GM21825 (cell line): ENCODE data around the gene PRRT1B.

Experiments
- ATAC-seq: cut with Tn5 transposase; IDR thresholded peaks from one replicate; pipeline ENCODE4 v1.9.1; 2021; ENCODE audit warnings: mild to moderate bottlenecking, moderate library complexity; ENCODE audit not compliant: unreplicated experiment

PRRT1B gene

DNA sequence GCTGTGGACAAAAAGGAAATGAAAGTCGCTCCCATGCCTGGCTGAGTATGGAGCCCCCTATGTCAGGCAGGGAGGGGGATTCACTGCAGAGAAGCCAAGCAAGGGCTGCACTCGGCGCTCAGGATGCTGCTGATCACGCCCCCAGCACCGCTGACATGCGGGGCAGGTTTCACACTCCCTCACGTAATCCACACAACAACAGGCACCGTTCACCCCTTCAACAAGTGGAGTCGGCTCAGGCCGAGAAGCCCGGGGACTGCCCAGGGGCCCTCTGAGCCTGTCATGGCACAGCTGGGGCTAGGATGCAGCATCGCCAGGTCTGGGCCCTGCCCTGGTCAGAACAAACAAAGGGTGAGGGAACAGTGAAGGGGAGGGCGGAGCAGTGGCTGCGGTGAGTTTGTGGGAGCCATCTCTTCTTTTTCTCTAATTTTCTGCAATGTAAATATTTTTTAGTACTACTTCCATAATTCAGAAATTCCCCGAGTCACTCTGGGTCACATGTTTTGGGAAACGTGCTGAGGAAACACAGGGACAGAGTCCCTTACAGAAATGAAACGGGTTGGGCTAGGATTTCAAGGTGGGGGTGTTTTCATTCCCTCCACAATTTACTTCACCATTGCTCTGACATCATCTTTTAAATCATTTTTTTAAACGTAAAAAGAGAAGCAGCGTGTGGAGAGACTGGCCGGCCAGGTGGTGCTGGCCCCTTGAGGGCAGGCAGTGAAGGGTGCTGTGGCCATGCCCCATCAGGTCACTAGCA, 49.8 kb downstream of the PRRT1B start:
- no peak for ATAC-seq

- no peak for ATAC-seq
Measured at GRCh38 chr9:131595696-131596429, 50.5 kb downstream of the PRRT1B start.

DNA sequence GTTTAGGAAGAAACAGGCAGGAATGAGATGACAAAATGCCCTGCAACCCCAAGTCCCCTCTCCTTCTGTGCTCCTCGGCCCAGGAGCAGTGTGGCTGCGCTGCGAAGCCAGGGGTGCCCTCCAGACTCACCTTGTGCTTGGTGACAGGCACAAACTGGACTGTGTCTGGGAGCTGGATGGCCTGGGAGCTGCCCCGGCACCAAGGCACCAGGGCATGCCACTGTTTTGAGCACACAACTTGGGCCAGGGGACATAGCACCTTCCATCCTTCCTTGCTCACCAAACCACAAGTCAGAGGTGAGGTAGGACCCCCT, 51.1 kb downstream of the PRRT1B start:
- ATAC-seq: no peak

DNA sequence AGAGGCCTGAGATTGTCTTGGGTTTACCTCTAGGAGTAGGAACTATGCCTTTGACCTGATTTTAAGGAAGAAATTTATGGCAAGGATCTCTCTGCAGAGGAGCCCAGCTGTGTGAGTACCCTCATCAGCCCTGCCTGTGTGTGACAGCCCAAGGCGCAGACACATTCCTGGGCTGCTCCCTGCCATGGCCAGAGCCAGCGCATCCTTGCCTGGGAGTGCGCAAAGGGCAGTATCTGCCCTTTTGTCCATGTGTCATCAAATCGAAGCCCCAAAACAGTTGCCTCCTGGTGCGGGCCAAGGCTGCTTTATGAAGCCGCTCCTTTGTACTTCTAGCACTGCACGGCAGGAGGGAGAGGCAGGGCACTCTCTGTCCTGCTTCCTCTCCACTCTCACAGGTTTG, 51.9 kb downstream of the PRRT1B start:
- no peak for ATAC-seq

GRCh38 chr9:131598121-131598520, 52.8 kb downstream of the PRRT1B start:
- no peak for ATAC-seq

GRCh38 chr9:131601683-131602181, 56.4 kb downstream of the PRRT1B start:
- no peak for ATAC-seq

DNA sequence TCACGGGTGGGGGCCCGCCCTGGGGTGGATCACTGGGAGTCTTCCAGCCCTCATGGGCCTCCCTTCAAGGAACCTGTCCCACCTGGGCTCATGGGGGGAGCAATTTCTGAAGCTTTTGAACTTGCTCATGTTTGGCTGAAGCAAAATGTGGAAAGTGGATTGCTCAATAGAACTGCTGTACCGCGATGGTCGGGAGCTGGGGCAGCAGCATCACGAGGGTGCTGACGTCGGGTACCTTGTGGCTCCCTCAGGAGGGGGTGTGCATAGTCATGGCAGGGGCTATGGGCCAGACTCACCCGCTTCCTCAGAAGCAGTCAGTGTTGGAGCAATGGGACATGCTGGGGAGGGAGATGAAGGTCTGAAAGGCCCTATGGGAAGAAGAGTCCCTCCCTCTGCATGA, 57.9 kb downstream of the PRRT1B start:
- no peak for ATAC-seq

- no peak for ATAC-seq
Measured at GRCh38 chr9:131603711-131604439, 58.6 kb downstream of the PRRT1B start.

DNA sequence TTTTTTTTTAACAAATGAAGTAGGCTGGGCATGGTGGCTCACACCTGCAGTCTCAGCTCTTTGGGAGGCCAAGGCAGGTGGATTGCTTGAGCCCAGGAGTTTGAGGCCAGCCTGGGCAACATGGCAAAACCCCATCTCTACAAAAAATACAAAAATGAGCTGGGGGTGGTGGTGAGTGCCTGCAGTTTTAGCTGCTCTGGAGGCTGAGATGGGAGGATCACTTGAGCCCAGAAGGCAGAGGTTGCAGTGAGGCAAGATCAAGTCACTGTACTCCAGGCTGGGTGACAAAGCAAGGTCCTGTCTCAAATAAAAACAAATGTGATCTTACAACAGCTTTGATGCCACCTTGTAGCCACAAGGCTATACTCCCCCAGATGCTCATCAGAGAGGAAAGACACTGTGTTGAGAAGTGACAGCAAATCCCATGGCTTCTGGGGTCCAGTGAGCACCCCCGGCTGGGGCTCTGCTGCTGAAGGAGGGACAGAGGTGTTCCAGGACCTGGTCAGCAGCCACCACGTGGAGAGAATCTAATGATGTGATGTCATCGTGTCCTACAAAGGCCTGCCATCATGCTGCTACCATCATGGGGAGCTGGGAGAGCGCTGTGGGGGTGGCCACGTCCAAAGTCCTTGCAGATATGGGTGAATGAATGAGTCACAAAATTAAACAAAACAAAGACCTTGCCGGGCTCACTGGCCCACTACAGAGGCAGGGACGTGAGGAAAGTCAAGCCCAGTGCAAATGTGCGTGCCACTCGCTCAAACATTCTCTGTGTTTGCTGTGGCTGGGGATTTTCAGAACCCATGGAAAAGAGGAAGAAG, 60.7 kb downstream of the PRRT1B start:
- ATAC-seq: no peak

DNA sequence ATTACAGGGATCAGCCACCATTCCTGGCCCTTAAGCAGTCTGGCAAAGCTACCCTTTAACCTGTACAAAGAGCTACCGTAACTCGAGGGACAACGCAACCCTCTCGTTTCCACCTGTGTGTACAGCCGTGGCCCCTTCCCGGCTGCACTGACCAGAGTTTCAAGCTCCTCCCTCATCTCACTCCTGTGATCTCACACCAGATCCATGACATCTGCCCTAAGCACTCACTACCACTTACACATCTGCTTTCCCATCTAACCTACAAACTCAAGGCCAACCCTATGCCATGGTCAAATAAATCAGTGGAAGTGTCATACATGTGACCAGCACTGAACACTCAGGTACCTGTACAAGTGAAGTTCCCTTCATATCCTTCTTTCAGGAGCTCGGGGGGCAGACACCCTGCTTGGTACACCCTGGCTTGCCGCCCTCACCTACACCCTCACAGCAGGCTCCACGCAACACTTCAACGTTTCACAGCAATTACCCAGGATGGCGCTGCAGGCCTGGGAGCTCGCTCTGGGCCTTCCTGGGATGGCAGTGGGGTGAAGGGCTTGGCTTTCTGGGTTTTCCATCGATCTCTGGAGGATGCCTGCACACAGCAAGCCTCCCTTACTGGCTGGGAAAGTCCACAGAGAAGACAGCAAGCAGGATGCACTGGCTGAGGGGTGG, 61.7 kb downstream of the PRRT1B start:
- no peak for ATAC-seq

DNA sequence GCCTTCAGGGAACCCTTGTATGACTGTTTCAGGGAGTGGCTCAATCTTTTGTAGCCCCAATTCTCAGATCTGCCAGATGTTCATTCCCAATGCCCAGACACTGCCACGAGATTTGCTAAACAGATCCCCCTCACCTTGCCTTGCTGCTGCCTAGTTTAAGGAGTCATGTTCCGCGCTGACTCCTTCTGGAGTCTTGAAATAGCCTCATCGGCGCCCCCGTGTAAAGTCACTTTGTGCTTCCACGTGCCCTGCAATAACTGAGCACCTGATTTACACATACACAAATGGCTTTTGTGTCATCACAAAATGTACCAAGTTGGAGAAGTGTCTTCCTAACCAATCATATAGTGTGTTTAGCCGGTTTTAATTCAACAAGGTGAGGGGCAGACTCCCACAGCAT, 62.3 kb downstream of the PRRT1B start:
- no peak for ATAC-seq

GRCh38 chr9:131608493-131609037, 63.2 kb downstream of the PRRT1B start:
- ATAC-seq: no peak
